Right lobe of liver (tissue), 6 donors: ENCODE results near the gene NEDD9. TPM values are rescaled to one million over a fixed set of nuclear protein-coding genes. Genes with fewer than 3 reads are reported as not detected.

ENCODE experiments used
- ATAC-seq, 4 donors: fragments of 200-7000 bp; cut with Tn5 transposase; one replicate each; pipeline ENCODE4 v1.9.1; 2020; ENCODE audit warnings: mild to moderate bottlenecking in 4 of 4, moderate library complexity in 4 of 4
- DNase-seq, 3 donors: peaks; one replicate each; pipeline ENCODE4 v3.0.0-alpha.2; 2020
- H3K27ac ChIP-seq, 3 donors: fragments of 200-600 bp; one replicate each; pipeline ENCODE4 v1.8.0; 2022
- H3K27me3 ChIP-seq, 2 donors: fragments of 200-600 bp; one replicate each; pipeline ENCODE4 v1.8.0; 2022
- H3K36me3 ChIP-seq, 4 donors: fragments of 200-600 bp; sonication (generic) in 1 of 4; one replicate each; pipeline versions ENCODE4 v1.5.1 to v1.8.0; 2017 to 2022; ENCODE audit warnings: control low read depth in 1 of 4
- H3K4me1 ChIP-seq, 4 donors: fragments of 200-600 bp; sonication (generic) in 1 of 4; one replicate each; pipeline versions ENCODE4 v1.5.1 to v1.8.0; 2017 to 2022; ENCODE audit warnings: control low read depth in 1 of 4
- H3K4me3 ChIP-seq, 3 donors: fragments of 200-600 bp; one replicate each; pipeline ENCODE4 v1.8.0; 2022
- H3K9me3 ChIP-seq, 4 donors: fragments of 200-600 bp; sonication (generic) in 1 of 4; one replicate each; pipeline versions ENCODE4 v1.5.1 to v1.8.0; 2017 to 2022; ENCODE audit warnings: control low read depth in 1 of 4
- CTCF ChIP-seq, 4 donors: fragments of 200-600 bp in 3 of 4; fragments of 450-650 bp in 1 of 4; IDR thresholded peaks; one replicate each; pipeline versions ENCODE4 v1.5.1 to v1.8.0; 2016 to 2022; ENCODE audit warnings: antibody characterized with exemption in 4 of 4, mild to moderate bottlenecking in 2 of 4
- POLR2A ChIP-seq: fragments of 450-650 bp; IDR thresholded peaks from one replicate; pipeline ENCODE4 v1.6.1; 2017; ENCODE audit warnings: antibody characterized with exemption, mild to moderate bottlenecking
- WGBS: methylation state at CpG from one replicate; pipeline ENCODE4 v1.1.6; 2018; ENCODE audit warnings: low coverage, low lambda C conversion rate; ENCODE audit not compliant: insufficient coverage; ENCODE audit errors: missing lambda C conversion rate; 5-methylcytosine and 5-hydroxymethylcytosine counted together
- intact Hi-C, 2 donors: fragments of 100-400 bp; cut with DNase I; formaldehyde crosslinking; loops; one replicate each; pipeline versions ENCODE4 v1.11.2 to v1.14.1; 2022
- total RNA-seq, 6 experiments: library from RNA; depleted of rRNA in 2 of 6; stranded (reverse); fragments of >200 nt in 2 of 6; fragmentation: NEBNext Ultra II Directional in 3 of 6; extraction: Animal tissue kit (Norgen Biotek cat#: 25700) in 3 of 6; gene quantifications; one replicate each; pipeline versions ENCODE4 v1.1.0 to v1.2.4, GENCODE V29; 2016 to 2023
- donor health status: DM: no; HTN: yes; CAD: no.
- donor health status: DM: no; HTN: no; CAD: no.
- donor health status: DM: no; HTN: no; CAD: no.
- donor health status: DM: no; HTN: yes; CAD: no.
- donor health status: DM: no; HTN: yes; CAD: no.

NEDD9 gene
- total RNA-seq, 6 experiments from 2014 or later = 5.1 to 59.8 (median 26.2) TPM

DNA sequence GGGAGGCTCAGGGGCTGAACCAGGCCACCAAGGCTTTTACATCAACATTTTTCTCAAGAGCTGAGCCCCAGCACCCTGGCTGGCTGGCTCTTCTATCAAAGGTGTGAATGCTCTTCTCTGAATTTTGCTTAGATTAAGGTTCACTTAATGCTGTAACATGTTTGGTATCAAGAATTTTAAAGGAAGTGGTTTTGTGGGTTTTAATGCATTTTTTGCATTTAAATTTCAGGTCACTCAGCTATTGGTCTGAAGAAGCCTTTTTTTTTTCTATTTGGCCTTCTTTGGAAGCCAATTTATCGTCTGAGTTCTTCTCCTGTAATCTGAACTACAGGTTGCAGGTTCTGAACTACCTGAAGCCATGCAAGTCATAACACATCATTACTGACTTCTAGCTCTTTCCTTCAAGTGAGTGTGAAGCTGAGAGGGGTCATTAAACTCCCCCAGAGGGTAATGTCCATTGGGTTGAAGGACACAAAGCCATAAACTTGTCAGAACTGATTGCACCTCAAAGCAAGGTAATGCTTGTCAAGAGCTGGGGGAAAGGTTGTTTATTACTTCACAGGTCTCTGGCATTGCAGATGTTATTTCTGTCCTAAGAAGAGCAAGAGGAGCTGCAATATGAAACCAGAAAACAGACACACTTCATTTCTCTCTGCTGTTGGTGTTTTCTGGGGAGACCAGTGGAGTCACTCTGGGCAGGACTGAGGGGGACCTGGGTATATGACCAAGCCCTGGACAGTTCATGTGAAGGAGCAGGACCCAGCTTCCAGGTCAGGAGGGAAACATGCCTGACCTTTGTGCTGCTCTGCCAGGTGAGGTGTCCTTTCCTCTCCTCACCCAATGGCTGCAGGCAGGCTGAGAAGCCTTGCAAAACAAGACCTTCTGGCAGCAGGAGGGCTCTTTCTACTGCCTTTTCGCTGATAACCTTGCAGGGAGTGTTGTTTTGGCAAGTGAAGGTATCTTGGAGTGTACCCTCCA, 26.1 kb upstream of the NEDD9 start:
- Histone ChIP-seq H3K36me3 (no peaks in the 10 kb centered on the region), H3K27ac (no peak overlapping the region), H3K9me3 (no peaks in the 10 kb centered on the region), H3K27me3 (no peaks in the 10 kb centered on the region), H3K4me1 (peaks cover 0 to 5% (median 0%) of the 10 kb centered on the region in 4 donors), H3K4me3 (no peak overlapping the region)
- intact Hi-C loops = no loop called here
- DNase-seq (no peak), ATAC-seq (peak; percentile 7 to 46 (median 38))
- 70% methylated on average over 2 of the region's 2 CpGs for WGBS
- no peak for TF ChIP-seq POLR2A
- no peak for TF ChIP-seq CTCF (IDR thresholded peaks at IDR 0.05)

DNA sequence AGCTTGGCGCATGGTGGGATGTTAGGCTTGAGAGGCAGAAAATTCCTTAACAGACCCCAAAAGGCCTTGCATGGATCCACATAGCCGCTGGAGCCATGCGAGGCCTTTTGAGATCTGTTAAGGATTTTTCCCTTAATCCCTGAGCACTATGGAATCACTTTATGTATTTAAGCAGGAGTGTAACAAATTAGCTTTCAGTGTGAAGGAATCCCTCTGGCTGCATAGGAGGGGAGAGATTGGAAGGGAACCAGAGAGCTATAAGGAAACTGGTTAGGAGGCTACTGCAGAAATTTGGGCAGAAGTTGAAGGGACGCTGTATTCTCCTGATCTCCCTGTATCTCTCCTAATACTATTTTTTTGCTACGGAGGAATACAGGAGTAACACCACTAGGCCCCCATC, 23.1 kb upstream of the NEDD9 start:
- DNase-seq = no peak
- H3K4me3 ChIP-seq = no peak overlapping the region
- H3K4me1 ChIP-seq = no peaks in the 10 kb centered on the region
- intact Hi-C loops = no loop called here
- WGBS = 90% methylated on average over 3 of the region's 5 CpGs
- H3K9me3 ChIP-seq = no peaks in the 10 kb centered on the region
- no peaks in the 10 kb centered on the region for H3K36me3 ChIP-seq
- ATAC-seq = no peak
- H3K27ac ChIP-seq = no peak overlapping the region
- no peaks in the 10 kb centered on the region for H3K27me3 ChIP-seq
- no peak for TF ChIP-seq CTCF (IDR thresholded peaks at IDR 0.05)
- TF ChIP-seq POLR2A = no peak

GRCh38 chr6:11253594-11253993, 21.1 kb upstream of the NEDD9 start:
- TF ChIP-seq CTCF (IDR thresholded peaks at IDR 0.05) = no peak
- TF ChIP-seq POLR2A = no peak
- Histone ChIP-seq H3K4me3 (no peak overlapping the region), H3K4me1 (no peaks in the 10 kb centered on the region), H3K27ac (no peak overlapping the region), H3K27me3 (no peaks in the 10 kb centered on the region), H3K9me3 (no peaks in the 10 kb centered on the region), H3K36me3 (no peaks in the 10 kb centered on the region)
- intact Hi-C loops = no loop called here
- WGBS = 69% methylated on average over 1 of the region's 1 CpG
- ATAC-seq (no peak), DNase-seq (no peak)

DNA sequence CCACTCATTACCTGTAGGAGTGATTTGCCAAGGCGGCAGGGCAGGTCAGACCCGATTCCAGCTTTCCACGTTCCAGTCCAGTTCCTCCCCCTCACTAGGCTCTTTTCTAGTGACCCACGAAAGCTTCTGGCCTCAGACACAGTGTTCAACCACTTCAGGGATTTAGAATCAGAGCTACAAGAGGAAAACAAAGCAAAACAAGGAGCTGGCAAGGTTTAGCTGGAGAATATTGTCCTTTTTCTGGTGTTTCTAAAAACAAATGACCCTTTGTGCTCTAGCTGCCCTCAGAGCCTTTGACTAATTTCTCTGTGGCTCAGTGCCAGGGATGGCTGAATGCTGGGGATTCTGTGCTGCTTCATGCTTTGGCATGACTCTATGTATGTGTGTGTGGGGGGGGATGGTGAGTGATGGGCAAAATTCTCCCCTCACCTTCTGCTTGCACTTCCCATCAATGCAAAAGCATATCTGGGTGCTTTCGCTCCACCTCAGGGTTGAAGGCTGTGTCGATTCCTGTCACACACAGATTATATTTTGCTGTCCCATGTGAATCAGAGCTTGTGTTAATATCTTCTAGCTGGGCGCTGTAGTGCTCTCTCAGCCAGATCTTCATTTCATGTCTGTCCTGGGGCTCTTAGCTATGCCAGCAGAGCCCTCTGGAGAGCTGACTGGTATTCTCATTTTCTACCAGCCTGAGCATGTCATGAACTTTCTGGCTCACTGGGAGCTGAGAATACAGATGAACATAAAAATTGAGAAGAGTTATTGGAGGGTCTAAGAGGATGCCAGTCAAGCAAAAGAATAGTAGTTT, 19.3 kb upstream of the NEDD9 start:
- TF ChIP-seq POLR2A (no peak), CTCF (IDR thresholded peaks at IDR 0.05) (no peak)
- ATAC-seq (peak; percentile 67 to 85 (median 73)), DNase-seq (no peak)
- Histone ChIP-seq H3K27ac (peak overlapping the region; percentile 27 to 50 (median 41)), H3K9me3 (no peaks in the 10 kb centered on the region), H3K4me1 (no peaks in the 10 kb centered on the region), H3K27me3 (no peaks in the 10 kb centered on the region), H3K36me3 (no peaks in the 10 kb centered on the region), H3K4me3 (no peak overlapping the region)
- WGBS = 72% methylated on average over 6 of the region's 7 CpGs
- intact Hi-C loops = no loop called here
